OCI-LY7 (cell line): ENCODE data around the gene STK33. TPM values are rescaled to one million over a fixed set of nuclear protein-coding genes. Genes with fewer than 3 reads are reported as not detected.

Source experiments
- BruUV-seq: library from RNA; stranded (reverse); fragments of 400-500 nt; replicated peaks from 2 replicates; lab custom pipeline; 2021; lab: Mats Ljungman, UMichigan
- CTCF ChIA-PET: fragments of 300-600 bp; sonication (Branson Sonifier 250); formaldehyde crosslinking; loops from one replicate; lab custom pipeline; 2022; ENCODE audit warnings: antibody characterized with exemption; ENCODE audit not compliant: unreplicated experiment; lab: Charles Lee
- POLR2A ChIA-PET: fragments of 300-600 bp; sonication (Branson Sonifier 250); formaldehyde crosslinking; loops from one replicate; lab custom pipeline; 2022; ENCODE audit warnings: antibody characterized with exemption; lab: Charles Lee
- DNase-seq: peaks from one replicate; pipeline ENCODE4 v3.0.0-alpha.2; 2015; ENCODE audit warnings: low spot score
- H2AFZ ChIP-seq: fragments of 200-600 bp; sonication (generic), shearing (Covaris generic); 2 replicates; pipeline ENCODE4 v1.6.1; 2014; ENCODE audit warnings: mild to moderate bottlenecking, antibody characterized with exemption, low read length, moderate library complexity
- H3K27ac ChIP-seq: fragments of 200-600 bp; sonication (generic); 2 replicates; pipeline ENCODE4 v1.5.1; 2014; ENCODE audit warnings: mixed run types, low read depth, mild to moderate bottlenecking, moderate library complexity, low read length, inconsistent platforms; ENCODE audit not compliant: poor library complexity, severe bottlenecking
- H3K36me3 ChIP-seq: fragments of 200-600 bp; sonication (generic); 2 replicates; pipeline ENCODE4 v1.6.1; 2014; ENCODE audit warnings: mild to moderate bottlenecking, antibody characterized with exemption, low read length, moderate library complexity, mixed read lengths; ENCODE audit not compliant: insufficient read depth
- H3K4me1 ChIP-seq: fragments of 200-600 bp; sonication (generic); 2 replicates; pipeline ENCODE4 v1.5.1; 2014; ENCODE audit warnings: mild to moderate bottlenecking, low read length; ENCODE audit not compliant: insufficient read depth, poor library complexity, severe bottlenecking
- H3K4me2 ChIP-seq: fragments of 200-600 bp; sonication (generic); 2 replicates; pipeline ENCODE4 v1.6.1; 2014; ENCODE audit warnings: mild to moderate bottlenecking, low read length
- H3K4me3 ChIP-seq: fragments of 200-600 bp; sonication (generic); 2 replicates; pipeline ENCODE4 v1.5.1; 2014; ENCODE audit warnings: mild to moderate bottlenecking, low read depth, low read length; ENCODE audit not compliant: poor library complexity, severe bottlenecking
- H3K79me2 ChIP-seq: fragments of 200-600 bp; sonication (generic); 2 replicates; pipeline ENCODE4 v1.6.1; 2016; ENCODE audit warnings: low read depth, mild to moderate bottlenecking, low read length, moderate library complexity, mixed read lengths; ENCODE audit not compliant: insufficient read depth
- H3K9me2 ChIP-seq: fragments of 200-600 bp; sonication (generic); 2 replicates; pipeline ENCODE4 v1.6.1; 2016; ENCODE audit warnings: mild to moderate bottlenecking, low read length, mixed read lengths; ENCODE audit not compliant: insufficient read depth
- H3K9me3 ChIP-seq: fragments of 200-600 bp; sonication (generic); 2 replicates; pipeline ENCODE4 v1.6.1; 2014; ENCODE audit warnings: mild to moderate bottlenecking, mixed run types, low read length, mixed read lengths
- H4K20me1 ChIP-seq: fragments of 200-600 bp; sonication (generic); 2 replicates; pipeline ENCODE4 v1.6.1; 2014; ENCODE audit warnings: mild to moderate bottlenecking, antibody characterized with exemption, low read length, moderate library complexity, mixed read lengths; ENCODE audit not compliant: insufficient read depth
- CTCF ChIP-seq: fragments of 200-600 bp; sonication (generic); conservative IDR thresholded peaks from 2 replicates; pipeline ENCODE4 v1.5.1; 2014; ENCODE audit warnings: mild to moderate bottlenecking, antibody characterized with exemption, low read length, moderate library complexity, mixed read lengths
- EZH2phosphoT487 ChIP-seq: fragments of 200-600 bp; sonication (generic); IDR thresholded peaks from 2 replicates; pipeline ENCODE4 v1.6.1; 2018; ENCODE audit warnings: low read depth, borderline replicate concordance, mild to moderate bottlenecking, mixed run types, antibody characterized with exemption, low read length, moderate library complexity, mixed read lengths
- intact Hi-C: fragments of 100-400 bp; cut with micrococcal nuclease; formaldehyde crosslinking; loops from one replicate; pipeline ENCODE4 v1.10.0; 2022; ENCODE audit not compliant: unreplicated experiment
- total RNA-seq, 2 experiments: library from RNA; depleted of rRNA in 1 of 2; stranded (reverse); fragments of >200 nt in 1 of 2; shearing (Covaris generic) in 1 of 2; gene quantifications; 2 replicates each; pipeline ENCODE4 v1.2.3, GENCODE V29; 2014 to 2022

The STK33 gene
- total RNA-seq, 2 experiments from 2014 or later: 0.73 TPM; not detected in 1

GRCh38 chr11:8603696-8604077 lies 9.7 kb upstream of the STK33 start:
- ChIA-PET CTCF (no interaction called here), POLR2A (no interaction called here)
- no peak overlapping the region for H3K4me3 ChIP-seq
- no TSS peak for BruUV-seq
- DNase-seq: no peak
- no peak overlapping the region for H3K27ac ChIP-seq
- H3K4me1 ChIP-seq: no peaks in the 10 kb centered on the region
- intact Hi-C loops: no loop called here
- no peak overlapping the region for H2AFZ ChIP-seq
- H3K36me3 ChIP-seq: no peaks in the 10 kb centered on the region
- H3K9me2 ChIP-seq: no peaks in the 10 kb centered on the region
- H3K4me2 ChIP-seq: no peak overlapping the region
- H4K20me1 ChIP-seq: no peaks in the 10 kb centered on the region
- TF ChIP-seq EZH2phosphoT487: no peak
- TF ChIP-seq CTCF: no peak
- H3K9me3 ChIP-seq: no peaks in the 10 kb centered on the region
- H3K79me2 ChIP-seq: no peaks in the 10 kb centered on the region

- Histone ChIP-seq H3K4me1 (no peaks in the 10 kb centered on the region), H3K4me2 (no peak overlapping the region), H2AFZ (no peak overlapping the region), H3K9me2 (no peaks in the 10 kb centered on the region), H4K20me1 (no peaks in the 10 kb centered on the region), H3K27ac (no peak overlapping the region), H3K9me3 (no peaks in the 10 kb centered on the region), H3K79me2 (no peaks in the 10 kb centered on the region), H3K4me3 (no peak overlapping the region), H3K36me3 (no peaks in the 10 kb centered on the region)
- TF ChIP-seq CTCF (no peak), EZH2phosphoT487 (no peak)
- BruUV-seq: no TSS peak
- intact Hi-C loops: no loop called here
- CTCF ChIA-PET: no interaction called here
- POLR2A ChIA-PET: no interaction called here
- no peak for DNase-seq
These were observed 7.5 kb upstream of the STK33 start for GRCh38 chr11:8601376-8602133.

- no peaks in the 10 kb centered on the region for H3K4me1 ChIP-seq
- no peak overlapping the region for H3K4me2 ChIP-seq
- H3K27ac ChIP-seq: no peak overlapping the region
- ChIA-PET CTCF (no interaction called here), POLR2A (no interaction called here)
- no peaks in the 10 kb centered on the region for H3K9me2 ChIP-seq
- BruUV-seq: no TSS peak
- no peak overlapping the region for H2AFZ ChIP-seq
- no peaks in the 10 kb centered on the region for H3K36me3 ChIP-seq
- TF ChIP-seq EZH2phosphoT487 (no peak), CTCF (no peak)
- DNase-seq: no peak
- no peak overlapping the region for H3K4me3 ChIP-seq
- intact Hi-C loops: no loop called here
- no peaks in the 10 kb centered on the region for H3K9me3 ChIP-seq
- no peaks in the 10 kb centered on the region for H3K79me2 ChIP-seq
- H4K20me1 ChIP-seq: no peaks in the 10 kb centered on the region
These were observed 4.5 kb upstream of the STK33 start for GRCh38 chr11:8598506-8598905.
